ENCODE measurements around the gene ZNF436. TPM values are rescaled to one million over a fixed set of nuclear protein-coding genes. Genes with fewer than 3 reads are reported as not detected.
"Not testable (repeated sequence)": the region's sequence is repeated elsewhere in the genome, so short reads cannot be mapped to it uniquely, and the experiment has no call there.

Gene ZNF436
- total RNA-seq, 1 donor from 2014 or later: 29.0 TPM

DNA sequence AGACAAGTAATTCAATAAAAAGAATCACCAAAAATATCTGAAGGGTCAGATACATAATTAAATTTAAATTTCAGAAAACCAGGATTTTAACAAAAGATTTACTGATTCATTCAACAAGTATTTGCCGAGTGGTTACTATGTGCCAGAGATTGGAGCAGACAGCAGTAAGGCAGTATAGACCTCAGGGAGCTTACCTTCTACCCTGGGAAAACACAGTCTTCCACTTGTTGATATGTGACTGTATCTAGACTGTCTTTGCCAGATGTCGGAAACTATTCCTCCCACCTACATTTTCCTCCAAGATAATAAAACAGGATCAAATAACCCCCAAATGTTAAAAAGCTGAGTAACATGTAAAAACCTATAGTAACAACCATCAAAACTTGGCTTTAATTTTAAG is 31.8 kb downstream of the ZNF436 start:
- TF ChIP-seq, protein P1, sequence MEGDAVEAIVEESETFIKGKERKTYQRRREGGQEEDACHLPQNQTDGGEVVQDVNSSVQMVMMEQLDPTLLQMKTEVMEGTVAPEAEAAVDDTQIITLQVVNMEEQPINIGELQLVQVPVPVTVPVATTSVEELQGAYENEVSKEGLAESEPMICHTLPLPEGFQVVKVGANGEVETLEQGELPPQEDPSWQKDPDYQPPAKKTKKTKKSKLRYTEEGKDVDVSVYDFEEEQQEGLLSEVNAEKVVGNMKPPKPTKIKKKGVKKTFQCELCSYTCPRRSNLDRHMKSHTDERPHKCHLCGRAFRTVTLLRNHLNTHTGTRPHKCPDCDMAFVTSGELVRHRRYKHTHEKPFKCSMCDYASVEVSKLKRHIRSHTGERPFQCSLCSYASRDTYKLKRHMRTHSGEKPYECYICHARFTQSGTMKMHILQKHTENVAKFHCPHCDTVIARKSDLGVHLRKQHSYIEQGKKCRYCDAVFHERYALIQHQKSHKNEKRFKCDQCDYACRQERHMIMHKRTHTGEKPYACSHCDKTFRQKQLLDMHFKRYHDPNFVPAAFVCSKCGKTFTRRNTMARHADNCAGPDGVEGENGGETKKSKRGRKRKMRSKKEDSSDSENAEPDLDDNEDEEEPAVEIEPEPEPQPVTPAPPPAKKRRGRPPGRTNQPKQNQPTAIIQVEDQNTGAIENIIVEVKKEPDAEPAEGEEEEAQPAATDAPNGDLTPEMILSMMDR (IDR thresholded peaks at IDR 0.05; ENCODE audit: insufficient read depth, low read length, severe bottlenecking): no peak
- FAIRE-seq (no peak), DNase-seq (ENCODE audit: low read depth) (no peak)
- Histone ChIP-seq H3K36me3 (ENCODE audit: control insufficient read depth, insufficient read depth, low read length) (peaks cover 7% of the 10 kb centered on the region), H3K4me3 (ENCODE audit: low read depth, low read length) (no peak overlapping the region), H3K27me3 (ENCODE audit: control insufficient read depth, insufficient read depth, low read length) (no peaks in the 10 kb centered on the region)

DNA sequence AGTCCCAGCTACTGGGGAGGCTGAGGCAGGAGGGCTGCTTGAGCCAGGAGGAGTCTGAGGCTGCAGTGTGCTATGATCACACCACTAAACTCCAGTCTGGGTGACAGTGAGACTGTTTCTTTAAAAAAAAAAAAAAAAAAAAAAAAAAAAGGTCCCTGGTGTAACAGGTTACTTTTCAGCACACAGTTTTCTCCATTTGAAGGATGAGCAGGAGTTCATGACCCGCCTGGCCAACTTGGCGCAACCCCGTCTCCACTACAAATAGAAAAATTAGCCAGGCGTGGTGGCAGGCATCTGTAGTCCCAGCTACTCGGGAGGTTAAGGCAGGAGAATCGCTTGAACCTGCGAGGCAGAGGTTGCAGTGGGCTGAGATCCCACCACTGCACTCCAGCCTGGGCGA is 37.9 kb downstream of the ZNF436 start:
- H3K36me3 ChIP-seq (ENCODE audit: control insufficient read depth, insufficient read depth, low read length): peaks cover 20% of the 10 kb centered on the region
- no peak overlapping the region for H3K4me3 ChIP-seq (ENCODE audit: low read depth, low read length)
- DNase-seq (ENCODE audit: low read depth): no peak
- no peak for FAIRE-seq
- no peaks in the 10 kb centered on the region for H3K27me3 ChIP-seq (ENCODE audit: control insufficient read depth, insufficient read depth, low read length)
- TF ChIP-seq, protein P1 (IDR thresholded peaks at IDR 0.05; ENCODE audit: insufficient read depth, low read length, severe bottlenecking): no peak

DNA sequence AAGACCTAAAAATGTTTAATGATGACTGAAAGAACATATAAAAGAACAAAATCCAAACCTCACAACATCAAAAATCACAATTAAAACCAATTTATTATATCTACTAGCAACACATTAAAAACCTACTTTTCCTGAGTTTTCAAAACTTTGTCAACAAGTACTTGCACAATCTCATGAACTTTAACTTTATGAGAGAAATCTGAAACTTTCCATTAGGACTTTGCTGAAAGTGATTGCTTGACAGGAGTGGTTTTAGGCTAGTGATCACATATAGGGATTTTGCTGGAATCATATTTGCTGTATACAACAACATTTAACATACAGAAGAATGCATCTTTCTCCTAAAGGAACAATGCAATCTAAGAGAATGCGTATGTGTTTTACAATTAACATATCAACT is 38.8 kb downstream of the ZNF436 start:
- FAIRE-seq: no peak
- no peak overlapping the region for H3K4me3 ChIP-seq (ENCODE audit: low read depth, low read length)
- DNase-seq (ENCODE audit: low read depth): no peak
- H3K27me3 ChIP-seq (ENCODE audit: control insufficient read depth, insufficient read depth, low read length): no peaks in the 10 kb centered on the region
- TF ChIP-seq, protein P1 (IDR thresholded peaks at IDR 0.05; ENCODE audit: insufficient read depth, low read length, severe bottlenecking): no peak
- H3K36me3 ChIP-seq (ENCODE audit: control insufficient read depth, insufficient read depth, low read length): peaks cover 20% of the 10 kb centered on the region

DNA sequence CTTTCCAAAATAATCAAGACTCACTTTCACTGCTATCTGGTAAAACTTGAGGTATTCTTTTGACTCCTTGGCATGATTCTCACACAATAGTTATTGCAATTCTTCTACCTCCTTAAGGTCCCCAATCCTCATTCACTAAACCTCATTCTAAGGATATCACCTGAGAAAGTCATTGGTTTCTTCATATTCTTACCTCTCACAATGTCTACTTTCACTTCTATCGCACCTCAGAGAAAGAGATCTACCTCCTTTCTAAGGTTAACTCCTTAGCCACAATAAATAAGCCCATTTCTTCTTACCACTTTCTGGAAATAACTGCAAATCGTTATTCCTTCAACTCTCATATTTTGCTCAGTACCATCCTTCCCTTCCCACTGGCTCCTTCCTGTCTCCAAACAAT is 44.2 kb downstream of the ZNF436 start:
- TF ChIP-seq, protein P1 (IDR thresholded peaks at IDR 0.05; ENCODE audit: insufficient read depth, low read length, severe bottlenecking): no peak
- DNase-seq (ENCODE audit: low read depth) (no peak), FAIRE-seq (no peak)
- peaks cover 14% of the 10 kb centered on the region for H3K36me3 ChIP-seq (ENCODE audit: control insufficient read depth, insufficient read depth, low read length)
- no peak overlapping the region for H3K4me3 ChIP-seq (ENCODE audit: low read depth, low read length)
- H3K27me3 ChIP-seq (ENCODE audit: control insufficient read depth, insufficient read depth, low read length): no peaks in the 10 kb centered on the region

DNA sequence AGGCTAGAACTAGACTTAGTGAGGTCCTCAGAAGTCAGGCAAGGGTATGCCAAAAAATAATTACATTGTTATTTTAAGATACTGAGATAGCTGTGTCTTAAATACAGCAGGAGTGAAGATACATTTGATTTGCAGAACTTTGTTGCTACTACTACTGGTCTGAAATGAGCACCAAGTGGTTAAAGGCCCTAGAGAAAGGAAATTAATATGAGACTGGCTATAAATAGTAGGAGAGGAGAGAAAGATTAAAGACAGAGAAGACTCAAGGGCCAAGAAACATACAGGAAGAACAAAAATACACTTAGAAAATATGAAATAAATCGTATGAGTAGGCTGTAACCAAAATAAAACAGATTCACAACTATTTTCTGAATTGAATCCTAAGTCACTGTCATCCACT is 46.9 kb downstream of the ZNF436 start:
- DNase-seq (ENCODE audit: low read depth) (no peak), FAIRE-seq (no peak)
- peaks cover 9% of the 10 kb centered on the region for H3K36me3 ChIP-seq (ENCODE audit: control insufficient read depth, insufficient read depth, low read length)
- TF ChIP-seq, protein P1 (IDR thresholded peaks at IDR 0.05; ENCODE audit: insufficient read depth, low read length, severe bottlenecking): no peak
- H3K27me3 ChIP-seq (ENCODE audit: control insufficient read depth, insufficient read depth, low read length): no peaks in the 10 kb centered on the region
- H3K4me3 ChIP-seq (ENCODE audit: low read depth, low read length): no peak overlapping the region

DNA sequence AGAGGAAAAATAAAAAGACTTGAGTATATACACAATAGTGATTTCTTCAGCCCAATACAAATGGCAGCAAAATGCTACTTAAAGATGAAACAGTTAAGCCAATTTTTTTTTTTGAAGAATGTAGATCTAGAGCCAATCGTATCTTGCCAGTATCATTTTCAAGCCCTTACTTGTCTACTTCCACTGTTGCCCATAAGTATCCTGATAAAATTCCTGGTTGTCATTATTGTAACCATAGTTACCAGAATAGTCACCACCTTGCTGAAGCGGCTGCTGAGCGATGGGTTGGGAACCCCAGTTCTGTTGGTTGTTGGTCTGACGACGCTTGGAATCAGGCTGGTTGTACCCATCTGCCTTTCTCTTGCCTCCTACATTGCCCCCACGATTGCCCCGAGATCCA is 59.4 kb downstream of the ZNF436 start:
- peak; percentile 70 for DNase-seq (ENCODE audit: low read depth)
- peak; percentile 52 for FAIRE-seq
- H3K4me3 ChIP-seq (ENCODE audit: low read depth, low read length); H3K27me3 ChIP-seq (ENCODE audit: control insufficient read depth, insufficient read depth, low read length); H3K36me3 ChIP-seq (ENCODE audit: control insufficient read depth, insufficient read depth, low read length): not testable (repeated sequence)

Other genes with a start within 250 kb of the ZNF436 start
- gene LUZP1, start 201.0 kb downstream of the ZNF436 start, total RNA-seq: 17.6 and 19.6 TPM in 2 replicates
- under 0.01 and 0.26 TPM in 2 replicates for gene HTR1D, start 152.3 kb downstream of the ZNF436 start, total RNA-seq
- 70.8 and 84.0 TPM in 2 replicates for gene HNRNPR, start 25.6 kb downstream of the ZNF436 start, total RNA-seq
- 6.6 and 10.5 TPM in 2 replicates for gene TCEA3, start 54.9 kb upstream of the ZNF436 start, total RNA-seq
- 1.8 and 21.4 TPM in 2 replicates for gene ASAP3, start 114.3 kb upstream of the ZNF436 start, total RNA-seq
- gene E2F2, start 161.4 kb upstream of the ZNF436 start, total RNA-seq: under 0.01 and 0.38 TPM in 2 replicates
- 36.5 and 47.4 TPM in 2 replicates for gene ID3, start 189.7 kb upstream of the ZNF436 start, total RNA-seq

Data from bronchial epithelial cell (primary cell).